Mucosa of rectum (tissue), 2 donors: Measurements from ENCODE around the gene KCNJ10.

ENCODE experiments used
- H3K27ac ChIP-seq, 2 donors: one replicate each; pipeline ENCODE4 v1.7.0; 2013; ENCODE audit warnings: inconsistent platforms in 2 of 2, low read depth in 2 of 2, low read length in 2 of 2
- H3K27me3 ChIP-seq, 2 donors: one replicate each; pipeline ENCODE4 v1.7.0; 2013; ENCODE audit warnings: low read length in 2 of 2; ENCODE audit not compliant: control insufficient read depth in 2 of 2, insufficient read depth in 2 of 2
- H3K36me3 ChIP-seq, 2 donors: one replicate each; pipeline ENCODE4 v1.7.0; 2013; ENCODE audit warnings: low read length in 2 of 2; ENCODE audit not compliant: control insufficient read depth in 2 of 2, insufficient read depth in 2 of 2
- H3K4me1 ChIP-seq, 2 donors: one replicate each; pipeline ENCODE4 v1.7.0; 2013; ENCODE audit warnings: low read length in 2 of 2, mild to moderate bottlenecking in 1 of 2; ENCODE audit not compliant: control insufficient read depth in 2 of 2, insufficient read depth in 2 of 2
- H3K4me3 ChIP-seq, 2 donors: one replicate each; pipeline ENCODE4 v1.7.0; 2013; ENCODE audit warnings: low read length in 2 of 2
- H3K9ac ChIP-seq, 2 donors: one replicate each; pipeline ENCODE4 v1.7.0; 2013; ENCODE audit warnings: low read length in 2 of 2, low read depth in 1 of 2, mild to moderate bottlenecking in 1 of 2
- H3K9me3 ChIP-seq, 2 donors: one replicate each; pipeline ENCODE4 v1.7.0; 2013; ENCODE audit warnings: low read length in 2 of 2; ENCODE audit not compliant: control insufficient read depth in 2 of 2
- donor health status: healthy.
- donor health status: Normal muscosa, but diverticular disease.

The KCNJ10 gene

GRCh38 chr1:160084771-160085321, 14.9 kb upstream of the KCNJ10 start:
- H3K9me3 ChIP-seq, result no peaks in the 10 kb centered on the region
- H3K36me3 ChIP-seq, result no peaks in the 10 kb centered on the region
- no peak overlapping the region for H3K4me3 ChIP-seq
- H3K4me1 ChIP-seq, result peaks cover 0 to 4% of the 10 kb centered on the region in 2 donors
- no peak overlapping the region for H3K27ac ChIP-seq
- no peak overlapping the region for H3K9ac ChIP-seq
- H3K27me3 ChIP-seq, result peaks cover 23 to 30% of the 10 kb centered on the region in 2 donors

GRCh38 chr1:160083968-160084770, 14.2 kb upstream of the KCNJ10 start:
- Histone ChIP-seq H3K36me3 (no peaks in the 10 kb centered on the region), H3K4me1 (peaks cover 0 to 4% of the 10 kb centered on the region in 2 donors), H3K27me3 (peaks cover 27 to 36% of the 10 kb centered on the region in 2 donors), H3K9ac (peak overlapping the region in 1 of 2 donors; percentile 45), H3K9me3 (no peaks in the 10 kb centered on the region), H3K27ac (no peak overlapping the region), H3K4me3 (peak overlapping the region; percentile 55 to 62)

GRCh38 chr1:160082926-160083325, 13.0 kb upstream of the KCNJ10 start:
- H3K4me1 ChIP-seq, result peaks cover 0 to 4% of the 10 kb centered on the region in 2 donors
- no peak overlapping the region for H3K4me3 ChIP-seq
- no peak overlapping the region for H3K27ac ChIP-seq
- H3K36me3 ChIP-seq, result no peaks in the 10 kb centered on the region
- H3K9me3 ChIP-seq, result no peaks in the 10 kb centered on the region
- H3K27me3 ChIP-seq, result peaks cover 27 to 36% of the 10 kb centered on the region in 2 donors
- H3K9ac ChIP-seq, result no peak overlapping the region

GRCh38 chr1:160082487-160082886, 12.5 kb upstream of the KCNJ10 start:
- peaks cover 27 to 36% of the 10 kb centered on the region in 2 donors for H3K27me3 ChIP-seq

GRCh38 chr1:160081261-160081936, 11.4 kb upstream of the KCNJ10 start, which contains the start of gene KCNJ9:
KCNJ9 (plus strand) TSS chr1:160081538; CDS start chr1:160084031, 2,493 bp downstream.
- Histone ChIP-seq H3K27ac (no peak within 1 kb of the TSS), H3K4me3 (no peak within 1 kb of the TSS), H3K9ac (no peak within 1 kb of the TSS), H3K4me1 (peaks cover 0 to 4% of the 10 kb centered on the region in 2 donors), H3K9me3 (no peaks in the 10 kb centered on the region), H3K27me3 (peaks cover 27 to 36% of the 10 kb centered on the region in 2 donors), H3K36me3 (no peaks in the 10 kb centered on the region)

More at GRCh38 chr1:160082487-160082886, 12.5 kb upstream of the KCNJ10 start:
- no peaks in the 10 kb centered on the region for H3K36me3 ChIP-seq
- no peak overlapping the region for H3K9ac ChIP-seq
- no peaks in the 10 kb centered on the region for H3K9me3 ChIP-seq
- no peak overlapping the region for H3K4me3 ChIP-seq
- H3K4me1 ChIP-seq, result peaks cover 0 to 4% of the 10 kb centered on the region in 2 donors
- H3K27ac ChIP-seq, result no peak overlapping the region

- no peaks in the 10 kb centered on the region for H3K36me3 ChIP-seq
- no peak overlapping the region for H3K4me3 ChIP-seq
- H3K9me3 ChIP-seq, result no peaks in the 10 kb centered on the region
- H3K27ac ChIP-seq, result no peak overlapping the region
- H3K4me1 ChIP-seq, result peaks cover 0 to 4% of the 10 kb centered on the region in 2 donors
- H3K9ac ChIP-seq, result no peak overlapping the region
- peaks cover 27 to 36% of the 10 kb centered on the region in 2 donors for H3K27me3 ChIP-seq
These were observed 10.6 kb upstream of the KCNJ10 start for GRCh38 chr1:160080381-160081100.

GRCh38 chr1:160079448-160079847, 9.5 kb upstream of the KCNJ10 start:
- H3K9ac ChIP-seq, result no peak overlapping the region
- H3K4me3 ChIP-seq, result no peak overlapping the region
- peaks cover 0 to 4% of the 10 kb centered on the region in 2 donors for H3K4me1 ChIP-seq
- peaks cover 27 to 36% of the 10 kb centered on the region in 2 donors for H3K27me3 ChIP-seq
- no peaks in the 10 kb centered on the region for H3K36me3 ChIP-seq
- no peaks in the 10 kb centered on the region for H3K9me3 ChIP-seq
- H3K27ac ChIP-seq, result no peak overlapping the region

- no peak overlapping the region for H3K9ac ChIP-seq
- H3K27me3 ChIP-seq, result peaks cover 27 to 33% of the 10 kb centered on the region in 2 donors
- H3K4me3 ChIP-seq, result no peak overlapping the region
- no peaks in the 10 kb centered on the region for H3K36me3 ChIP-seq
- H3K4me1 ChIP-seq, result no peaks in the 10 kb centered on the region
- H3K27ac ChIP-seq, result no peak overlapping the region
- no peaks in the 10 kb centered on the region for H3K9me3 ChIP-seq
These were observed 8.7 kb upstream of the KCNJ10 start for GRCh38 chr1:160078512-160079195.

- Histone ChIP-seq H3K9me3 (no peaks in the 10 kb centered on the region), H3K9ac (no peak overlapping the region), H3K27me3 (peaks cover 21 to 23% of the 10 kb centered on the region in 2 donors), H3K27ac (no peak overlapping the region), H3K36me3 (no peaks in the 10 kb centered on the region), H3K4me3 (no peak overlapping the region), H3K4me1 (no peaks in the 10 kb centered on the region)
These were observed 7.5 kb upstream of the KCNJ10 start for GRCh38 chr1:160077486-160077885.
